ENCODE results near the gene SRD5A1. TPM values are rescaled to one million over a fixed set of nuclear protein-coding genes. Genes with fewer than 3 reads are reported as not detected.

SRD5A1 gene
- polyA plus RNA-seq, 2 of the 4 experiments (the other 2 are of a cell fraction): 9.7 to 25.4 TPM

DNA sequence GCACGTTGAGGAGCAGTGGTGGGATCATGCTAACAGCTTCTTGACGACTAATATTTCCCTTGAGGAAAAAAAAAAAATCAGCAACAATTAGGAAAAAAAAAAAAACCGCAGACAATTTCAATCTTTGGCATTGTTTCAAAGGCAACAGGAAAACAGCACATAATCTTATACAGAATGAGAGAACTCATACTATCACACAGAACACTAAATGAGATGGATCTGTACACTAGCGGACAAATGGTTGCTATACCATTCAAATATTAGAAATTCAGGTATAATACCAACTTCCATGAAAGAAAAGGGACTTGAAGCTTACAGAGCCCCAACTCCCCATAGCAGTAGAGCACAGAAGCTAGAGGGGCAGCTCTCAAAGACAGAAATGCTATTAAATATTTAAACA lies 10.0 kb upstream of the SRD5A1 start:
- WGBS (ENCODE audit: missing lambda C conversion rate): 94% methylated on average over 4 of the region's 4 CpGs
- no peaks in the 10 kb centered on the region for H3K4me1 ChIP-seq
- TF ChIP-seq KDM1A (IDR thresholded peaks at IDR 0.05; ENCODE audit: low read depth): no peak
- no peak overlapping the region for H3K4me3 ChIP-seq
- ATAC-seq: no peak
- ChIA-PET POLR2A (interaction anchor here (3.7 kb wide), 1 partner anchor 10 kb away, joined by 24 read pairs; the partner anchor contains the start of genes NSUN2 and SRD5A1), CTCF (interaction anchor here (1.6 to 2.8 kb wide), 2 partner anchors 8 to 9 kb away, joined by 4 to 7 read pairs; partner anchors contain the start of genes NSUN2 and SRD5A1)
- FAIRE-seq: no peak
- no peak overlapping the region for H3K4me2 ChIP-seq
- H3K27ac ChIP-seq: no peak overlapping the region
- DNase-seq (ENCODE audit: low read depth in 1 of 2, low spot score in 1 of 2): peak in 1 of 2 experiments; percentile 4
- peaks cover 17% of the 10 kb centered on the region; the same call in 2 of the 3 replicates for H3K9me3 ChIP-seq

DNA sequence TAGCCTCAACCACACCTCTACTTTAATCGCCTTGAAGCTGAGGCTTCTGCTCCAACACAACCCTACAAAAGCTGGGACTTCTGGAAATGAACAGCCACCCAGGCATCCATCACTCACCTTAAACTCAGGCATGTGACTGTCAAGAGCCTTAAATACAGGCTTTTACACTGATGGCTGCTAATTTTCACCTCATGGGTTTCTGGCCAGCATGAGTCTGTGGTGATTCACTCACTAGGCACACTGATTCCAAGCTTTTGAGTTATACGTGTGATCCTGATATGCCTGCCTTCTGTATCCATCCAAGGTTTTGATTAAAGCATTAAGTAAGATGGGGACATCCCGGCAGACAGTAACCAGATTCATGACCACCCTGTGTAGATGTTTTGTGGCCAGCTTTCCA lies 9.3 kb upstream of the SRD5A1 start:
- H3K4me2 ChIP-seq: no peak overlapping the region
- CTCF ChIA-PET: interaction anchor here (1.6 to 2.8 kb wide), 3 partner anchors 8 to 12 kb away, joined by 4 to 7 read pairs (median 4); partner anchors contain the start of genes NSUN2 and SRD5A1
- H3K27ac ChIP-seq: no peak overlapping the region
- no peak for TF ChIP-seq NPAS2 (CRISPR knock-in tag; IDR thresholded peaks at IDR 0.05; ENCODE audit: borderline replicate concordance)
- no peak for TF ChIP-seq MAFK (IDR thresholded peaks at IDR 0.05; ENCODE audit: partially characterized antibody)
- no peak for TF ChIP-seq BHLHE40 (IDR thresholded peaks at IDR 0.05; ENCODE audit: low read depth, low read length)
- TF ChIP-seq FOXS1 (CRISPR knock-in tag; IDR thresholded peaks at IDR 0.05): no peak
- TF ChIP-seq, protein P1, sequence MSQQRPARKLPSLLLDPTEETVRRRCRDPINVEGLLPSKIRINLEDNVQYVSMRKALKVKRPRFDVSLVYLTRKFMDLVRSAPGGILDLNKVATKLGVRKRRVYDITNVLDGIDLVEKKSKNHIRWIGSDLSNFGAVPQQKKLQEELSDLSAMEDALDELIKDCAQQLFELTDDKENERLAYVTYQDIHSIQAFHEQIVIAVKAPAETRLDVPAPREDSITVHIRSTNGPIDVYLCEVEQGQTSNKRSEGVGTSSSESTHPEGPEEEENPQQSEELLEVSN (IDR thresholded peaks at IDR 0.05; ENCODE audit: borderline replicate concordance, low read depth): no peak
- no peak for TF ChIP-seq ESRRA (IDR thresholded peaks at IDR 0.05; ENCODE audit: borderline replicate concordance, low read length)
- no peak for TF ChIP-seq JUN (IDR thresholded peaks at IDR 0.05)
- TF ChIP-seq, protein P2, sequence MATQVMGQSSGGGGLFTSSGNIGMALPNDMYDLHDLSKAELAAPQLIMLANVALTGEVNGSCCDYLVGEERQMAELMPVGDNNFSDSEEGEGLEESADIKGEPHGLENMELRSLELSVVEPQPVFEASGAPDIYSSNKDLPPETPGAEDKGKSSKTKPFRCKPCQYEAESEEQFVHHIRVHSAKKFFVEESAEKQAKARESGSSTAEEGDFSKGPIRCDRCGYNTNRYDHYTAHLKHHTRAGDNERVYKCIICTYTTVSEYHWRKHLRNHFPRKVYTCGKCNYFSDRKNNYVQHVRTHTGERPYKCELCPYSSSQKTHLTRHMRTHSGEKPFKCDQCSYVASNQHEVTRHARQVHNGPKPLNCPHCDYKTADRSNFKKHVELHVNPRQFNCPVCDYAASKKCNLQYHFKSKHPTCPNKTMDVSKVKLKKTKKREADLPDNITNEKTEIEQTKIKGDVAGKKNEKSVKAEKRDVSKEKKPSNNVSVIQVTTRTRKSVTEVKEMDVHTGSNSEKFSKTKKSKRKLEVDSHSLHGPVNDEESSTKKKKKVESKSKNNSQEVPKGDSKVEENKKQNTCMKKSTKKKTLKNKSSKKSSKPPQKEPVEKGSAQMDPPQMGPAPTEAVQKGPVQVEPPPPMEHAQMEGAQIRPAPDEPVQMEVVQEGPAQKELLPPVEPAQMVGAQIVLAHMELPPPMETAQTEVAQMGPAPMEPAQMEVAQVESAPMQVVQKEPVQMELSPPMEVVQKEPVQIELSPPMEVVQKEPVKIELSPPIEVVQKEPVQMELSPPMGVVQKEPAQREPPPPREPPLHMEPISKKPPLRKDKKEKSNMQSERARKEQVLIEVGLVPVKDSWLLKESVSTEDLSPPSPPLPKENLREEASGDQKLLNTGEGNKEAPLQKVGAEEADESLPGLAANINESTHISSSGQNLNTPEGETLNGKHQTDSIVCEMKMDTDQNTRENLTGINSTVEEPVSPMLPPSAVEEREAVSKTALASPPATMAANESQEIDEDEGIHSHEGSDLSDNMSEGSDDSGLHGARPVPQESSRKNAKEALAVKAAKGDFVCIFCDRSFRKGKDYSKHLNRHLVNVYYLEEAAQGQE (IDR thresholded peaks at IDR 0.05): no peak
- no peak for TF ChIP-seq NR3C1 (IDR thresholded peaks at IDR 0.05)
- no peak for ATAC-seq
- WGBS (ENCODE audit: missing lambda C conversion rate): 93% methylated on average over 3 of the region's 3 CpGs
- POLR2A ChIA-PET: interaction anchor here (3.7 kb wide), 1 partner anchor 9 kb away, joined by 24 read pairs; the partner anchor contains the start of genes NSUN2 and SRD5A1
- no peak overlapping the region for H3K4me3 ChIP-seq
- no peak for DNase-seq (ENCODE audit: low read depth in 1 of 2, low spot score in 1 of 2)
- no peaks in the 10 kb centered on the region for H3K4me1 ChIP-seq
- peaks cover 17% of the 10 kb centered on the region; the same call in 2 of the 3 replicates for H3K9me3 ChIP-seq
- FAIRE-seq: no peak

DNA sequence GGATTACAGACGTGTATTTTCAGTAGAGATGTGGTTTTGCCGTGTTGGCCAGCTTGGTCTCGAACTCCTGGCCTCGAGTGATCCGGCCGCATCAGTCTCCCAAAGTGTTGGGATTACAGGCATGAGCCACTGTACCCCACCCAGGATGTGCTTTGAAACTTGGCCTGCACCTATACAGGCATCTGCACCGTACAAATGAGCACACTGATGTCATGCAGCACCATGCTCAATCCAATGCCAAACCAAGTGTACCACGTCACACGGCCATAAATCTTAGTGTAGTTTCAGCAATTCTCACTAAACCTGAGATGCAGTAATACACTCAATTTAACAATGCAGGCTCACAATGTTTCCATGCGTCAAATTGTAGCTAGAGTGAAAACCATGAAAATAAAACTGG lies 6.7 kb upstream of the SRD5A1 start:
- H3K4me3 ChIP-seq: no peak overlapping the region
- ChIA-PET CTCF (no interaction called here), POLR2A (no interaction called here)
- peaks cover 17% of the 10 kb centered on the region; the same call in 2 of the 3 replicates for H3K9me3 ChIP-seq
- ATAC-seq: no peak
- no peak for FAIRE-seq
- no peak overlapping the region for H3K27ac ChIP-seq
- no peak for TF ChIP-seq CBX2 (IDR thresholded peaks at IDR 0.05; ENCODE audit: borderline replicate concordance, low read depth)
- H3K4me1 ChIP-seq: peaks cover 4% of the 10 kb centered on the region; the same call in 2 of the 3 replicates
- 96% methylated on average over 10 of the region's 10 CpGs for WGBS (ENCODE audit: missing lambda C conversion rate)
- DNase-seq (ENCODE audit: low read depth in 1 of 2, low spot score in 1 of 2): no peak
- no peak overlapping the region for H3K4me2 ChIP-seq

DNA sequence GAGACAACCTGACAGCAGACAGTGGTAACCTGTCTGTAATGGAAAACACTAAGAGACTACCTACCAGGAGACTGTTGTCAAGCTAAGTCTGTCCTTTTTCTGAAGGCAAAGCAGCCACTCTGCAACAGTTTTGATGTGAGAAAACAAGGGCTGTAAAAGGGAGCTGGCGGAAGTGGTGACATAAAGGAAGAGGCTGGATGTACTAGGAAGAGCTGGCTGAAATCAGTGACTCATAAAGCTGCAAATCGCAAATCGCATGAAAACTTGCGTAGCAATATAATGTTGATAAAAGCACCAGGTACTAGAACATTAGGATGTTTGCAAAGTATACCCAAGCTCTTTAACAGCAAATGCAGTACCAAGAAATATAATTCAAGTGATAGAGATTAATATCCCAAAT lies 1.8 kb upstream of the SRD5A1 start:
- no peak for ATAC-seq
- no peak for FAIRE-seq
- ChIA-PET POLR2A (no interaction called here), CTCF (interaction anchor here (2.6 kb wide), 1 partner anchor 8 kb away, joined by 7 read pairs; no protein-coding TSS in a partner anchor)
- Histone ChIP-seq H3K4me3 (peak overlapping the region; percentile 77), H3K4me2 (peak overlapping the region; percentile 77), H3K9me3 (no peaks in the 10 kb centered on the region), H3K4me1 (peaks cover 19% of the 10 kb centered on the region), H3K27ac (no peak overlapping the region)
- TF ChIP-seq ZSCAN20 (CRISPR knock-in tag; IDR thresholded peaks at IDR 0.05): no peak
- no peak for TF ChIP-seq TFCP2L1 (CRISPR knock-in tag; IDR thresholded peaks at IDR 0.05)
- TF ChIP-seq, protein P3, sequence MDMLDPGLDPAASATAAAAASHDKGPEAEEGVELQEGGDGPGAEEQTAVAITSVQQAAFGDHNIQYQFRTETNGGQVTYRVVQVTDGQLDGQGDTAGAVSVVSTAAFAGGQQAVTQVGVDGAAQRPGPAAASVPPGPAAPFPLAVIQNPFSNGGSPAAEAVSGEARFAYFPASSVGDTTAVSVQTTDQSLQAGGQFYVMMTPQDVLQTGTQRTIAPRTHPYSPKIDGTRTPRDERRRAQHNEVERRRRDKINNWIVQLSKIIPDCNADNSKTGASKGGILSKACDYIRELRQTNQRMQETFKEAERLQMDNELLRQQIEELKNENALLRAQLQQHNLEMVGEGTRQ (IDR thresholded peaks at IDR 0.05): no peak
- TF ChIP-seq BHLHE40 (IDR thresholded peaks at IDR 0.05; ENCODE audit: low read depth, low read length): no peak
- TF ChIP-seq FOSB (CRISPR knock-in tag; IDR thresholded peaks at IDR 0.05): no peak
- no peak for TF ChIP-seq FOXS1 (CRISPR knock-in tag; IDR thresholded peaks at IDR 0.05)
- no peak for TF ChIP-seq ESRRA (IDR thresholded peaks at IDR 0.05; ENCODE audit: borderline replicate concordance, low read length)
- TF ChIP-seq ZC3H11A (IDR thresholded peaks at IDR 0.05): no peak
- TF ChIP-seq POLR2A (IDR thresholded peaks at IDR 0.05; ENCODE audit: low read length): no peak
- TF ChIP-seq EHF (CRISPR knock-in tag; IDR thresholded peaks at IDR 0.05): no peak
- WGBS (ENCODE audit: missing lambda C conversion rate): 91% methylated on average over 4 of the region's 4 CpGs
- DNase-seq (ENCODE audit: low read depth in 1 of 2, low spot score in 1 of 2): no peak

Measured in A549 (cell line).